AG04449 (cell line): ENCODE results near the gene MAP3K14.

ENCODE experiments used
- CTCF ChIA-PET: fragments of 350-600 bp; formaldehyde crosslinking; extraction: SDS; loops from one replicate; lab custom pipeline; 2021; ENCODE audit warnings: antibody characterized with exemption; lab: Yijun Ruan, JAX
- POLR2A ChIA-PET: fragments of 400-600, 350-600 bp; formaldehyde crosslinking; extraction: SDS; loops from one replicate; lab custom pipeline; 2020; ENCODE audit warnings: antibody characterized with exemption, inconsistent platforms; lab: Yijun Ruan, JAX
- DNase-seq: peaks from one replicate; pipeline ENCODE4 v3.0.0-alpha.2; 2010; ENCODE audit warnings: low read depth, low spot score
- H3K4me3 ChIP-seq: 2 replicates; pipeline ENCODE4 v1.5.1; 2011; ENCODE audit warnings: low read depth, mild to moderate bottlenecking, control low read depth, low read length
- CTCF ChIP-seq: IDR thresholded peaks from one replicate; pipeline ENCODE4 v1.5.1; 2011; ENCODE audit warnings: mild to moderate bottlenecking, moderate library complexity, low read length, control low read depth, inconsistent platforms; ENCODE audit not compliant: insufficient read depth; ENCODE audit errors: missing control alignments

Gene MAP3K14

GRCh38 chr17:45326626-45327025 lies 9.8 kb upstream of the MAP3K14 start:
- TF ChIP-seq CTCF, result no peak
- ChIA-PET POLR2A (interaction anchor here (2.2 kb wide), 1 partner anchor 15 kb away, joined by 6 read pairs; no protein-coding TSS in a partner anchor), CTCF (interaction anchor here (0.8 to 1.6 kb wide), 2 partner anchors 23 to 38 kb away, joined by 4 to 9 read pairs; no protein-coding TSS in a partner anchor)
- DNase-seq, result no peak
- no peak overlapping the region for H3K4me3 ChIP-seq

GRCh38 chr17:45325810-45326209 lies 9.0 kb upstream of the MAP3K14 start:
- POLR2A ChIA-PET, result interaction anchor here (0.7 to 2.2 kb wide), 3 partner anchors 9 to 20 kb away, joined by 3 to 6 read pairs (median 4); partner anchors contain the start of gene MAP3K14
- TF ChIP-seq CTCF, result no peak
- CTCF ChIA-PET, result interaction anchor here (1.2 to 1.6 kb wide), 3 partner anchors 39 to 227 kb away, joined by 3 to 9 read pairs (median 3); no protein-coding TSS in a partner anchor
- no peak overlapping the region for H3K4me3 ChIP-seq
- DNase-seq, result no peak

GRCh38 chr17:45324336-45324735 lies 7.5 kb upstream of the MAP3K14 start:
- no peak overlapping the region for H3K4me3 ChIP-seq
- CTCF ChIA-PET, result interaction anchor here (0.9 to 1.4 kb wide), 3 partner anchors 47 to 106 kb away, joined by 3 to 5 read pairs (median 3); no protein-coding TSS in a partner anchor
- no peak for TF ChIP-seq CTCF
- no peak for DNase-seq
- POLR2A ChIA-PET, result no interaction called here

- ChIA-PET POLR2A (interaction anchor here (1.5 kb wide), 1 partner anchor 25 kb away, joined by 4 read pairs; no protein-coding TSS in a partner anchor), CTCF (interaction anchor here (1.4 to 1.6 kb wide), 2 partner anchors 28 to 45 kb away, joined by 3 to 4 read pairs; no protein-coding TSS in a partner anchor)
- no peak for DNase-seq
- TF ChIP-seq CTCF, result no peak
- no peak overlapping the region for H3K4me3 ChIP-seq
Observed at GRCh38 chr17:45322168-45322567, 5.3 kb upstream of the MAP3K14 start.

GRCh38 chr17:45320931-45321461 lies 4.2 kb upstream of the MAP3K14 start:
- ChIA-PET CTCF (interaction anchor here (0.6 to 1.6 kb wide), 6 partner anchors 9 to 44 kb away, joined by 3 to 4 read pairs (median 3); no protein-coding TSS in a partner anchor), POLR2A (interaction anchor here (1.1 to 2.4 kb wide), 6 partner anchors 12 to 172 kb away, joined by 3 to 10 read pairs (median 4); partner anchors contain the start of gene HEXIM1)
- peak; percentile 96 for DNase-seq
- TF ChIP-seq CTCF, result peak; percentile 33
- H3K4me3 ChIP-seq, result no peak overlapping the region

- DNase-seq, result no peak
- ChIA-PET POLR2A (interaction anchor here (0.6 to 2.4 kb wide), 8 partner anchors 13 to 221 kb away, joined by 3 to 10 read pairs (median 4); partner anchors contain the start of gene HEXIM1), CTCF (interaction anchor here (0.6 to 5.7 kb wide), 8 partner anchors 9 to 65 kb away, joined by 3 to 32 read pairs (median 3); no protein-coding TSS in a partner anchor)
- no peak overlapping the region for H3K4me3 ChIP-seq
- TF ChIP-seq CTCF, result no peak
Observed at GRCh38 chr17:45320349-45320930, 3.6 kb upstream of the MAP3K14 start.
